HepG2 (cell line): Measurements from ENCODE around the gene DUSP9.

Experiments used
- ATF7 ChIP-seq, 2 experiments: fragments of 450-650 bp in 1 of 2; sonication (generic) in 1 of 2; formaldehyde crosslinking in 1 of 2; IDR thresholded peaks; 2 replicates each; pipeline versions ENCODE4 v1.4.0 to v1.6.1; 2016 to 2020; ENCODE audit warnings: antibody characterized with exemption in 1 of 2, mild to moderate bottlenecking in 1 of 2, missing genetic modification reagents in 1 of 2
- JUN ChIP-seq: sonication (generic); formaldehyde crosslinking; IDR thresholded peaks from 2 replicates; pipeline ENCODE4 v1.4.0; 2020; ENCODE audit warnings: mild to moderate bottlenecking, missing genetic modification reagents
- MTF1 ChIP-seq: sonication (generic); formaldehyde crosslinking; IDR thresholded peaks from 2 replicates; pipeline ENCODE4 v1.5.0; 2020; ENCODE audit warnings: missing genetic modification reagents
- NCOA2 ChIP-seq: sonication (generic); formaldehyde crosslinking; IDR thresholded peaks from 2 replicates; pipeline ENCODE4 v1.8.0; 2022; ENCODE audit warnings: inconsistent platforms
- POLR2A ChIP-seq, 2 experiments: IDR thresholded peaks; 2 replicates each; pipeline ENCODE4 v1.6.1; 2011; ENCODE audit warnings: low read depth in 2 of 2, low read length in 2 of 2, mild to moderate bottlenecking in 1 of 2, moderate library complexity in 1 of 2; ENCODE audit not compliant: insufficient read depth in 1 of 2
- REXO4 ChIP-seq: sonication (generic); formaldehyde crosslinking; IDR thresholded peaks from 2 replicates; pipeline ENCODE4 v1.8.0; 2022; ENCODE audit warnings: missing genetic modification reagents, mild to moderate bottlenecking, borderline replicate concordance
- RFX5 ChIP-seq: IDR thresholded peaks from 2 replicates; pipeline ENCODE4 v1.6.1; 2011; ENCODE audit warnings: low read depth, low read length, improper control_type of control experiment
- ZNF749 ChIP-seq: sonication (generic); formaldehyde crosslinking; IDR thresholded peaks from 2 replicates; pipeline ENCODE4 v1.8.0; 2022; ENCODE audit warnings: mild to moderate bottlenecking, missing genetic modification reagents, moderate library complexity, borderline replicate concordance
- TF ChIP-seq, protein P1 (sequence below): sonication (generic); formaldehyde crosslinking; IDR thresholded peaks from 2 replicates; pipeline ENCODE4 v1.5.0; 2020; ENCODE audit warnings: mild to moderate bottlenecking, missing genetic modification reagents, moderate library complexity

DNA sequence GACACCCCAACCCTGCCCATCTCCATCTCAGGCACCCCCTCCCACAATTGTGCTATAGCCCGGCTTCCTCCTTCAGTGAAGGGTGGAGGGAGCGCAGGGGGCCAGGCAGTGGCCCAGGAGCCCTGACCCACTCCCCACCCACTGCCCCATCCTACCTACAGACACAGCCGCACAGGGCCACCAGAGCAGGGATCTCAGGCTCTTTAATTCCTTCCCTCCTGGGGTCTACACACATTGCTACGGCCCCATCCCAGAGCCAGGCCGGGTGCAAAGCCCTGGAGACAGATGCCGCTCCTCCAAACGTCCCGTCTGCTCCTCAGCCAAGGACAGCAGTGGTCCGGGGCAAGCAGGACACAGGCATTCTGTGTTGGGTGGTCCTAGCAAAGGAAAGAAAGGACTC lies 12.8 kb upstream of the DUSP9 start:
- no peak for TF ChIP-seq NCOA2
- TF ChIP-seq RFX5 = no peak
- TF ChIP-seq, protein P1, sequence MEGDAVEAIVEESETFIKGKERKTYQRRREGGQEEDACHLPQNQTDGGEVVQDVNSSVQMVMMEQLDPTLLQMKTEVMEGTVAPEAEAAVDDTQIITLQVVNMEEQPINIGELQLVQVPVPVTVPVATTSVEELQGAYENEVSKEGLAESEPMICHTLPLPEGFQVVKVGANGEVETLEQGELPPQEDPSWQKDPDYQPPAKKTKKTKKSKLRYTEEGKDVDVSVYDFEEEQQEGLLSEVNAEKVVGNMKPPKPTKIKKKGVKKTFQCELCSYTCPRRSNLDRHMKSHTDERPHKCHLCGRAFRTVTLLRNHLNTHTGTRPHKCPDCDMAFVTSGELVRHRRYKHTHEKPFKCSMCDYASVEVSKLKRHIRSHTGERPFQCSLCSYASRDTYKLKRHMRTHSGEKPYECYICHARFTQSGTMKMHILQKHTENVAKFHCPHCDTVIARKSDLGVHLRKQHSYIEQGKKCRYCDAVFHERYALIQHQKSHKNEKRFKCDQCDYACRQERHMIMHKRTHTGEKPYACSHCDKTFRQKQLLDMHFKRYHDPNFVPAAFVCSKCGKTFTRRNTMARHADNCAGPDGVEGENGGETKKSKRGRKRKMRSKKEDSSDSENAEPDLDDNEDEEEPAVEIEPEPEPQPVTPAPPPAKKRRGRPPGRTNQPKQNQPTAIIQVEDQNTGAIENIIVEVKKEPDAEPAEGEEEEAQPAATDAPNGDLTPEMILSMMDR = no peak
- no peak for TF ChIP-seq MTF1 (CRISPR knock-in tag)
- TF ChIP-seq ATF7 (IDR thresholded peaks at IDR 0.05) = no peak
- TF ChIP-seq ATF7 (CRISPR knock-in tag; IDR thresholded peaks at IDR 0.05) = no peak
- no peak for TF ChIP-seq ZNF749 (CRISPR knock-in tag)
- no peak for TF ChIP-seq REXO4
- no peak for TF ChIP-seq POLR2A (IDR thresholded peaks at IDR 0.05; ENCODE audit: insufficient read depth in 1 of 2, low read depth in 2 of 2, low read length in 2 of 2)
- no peak for TF ChIP-seq JUN
